H9 (cell line): Measurements from ENCODE around the gene COL27A1. TPM values are rescaled to one million over a fixed set of nuclear protein-coding genes. Genes with fewer than 3 reads are reported as not detected.

Experiments used
- DNase-seq: peaks from one replicate; pipeline ENCODE4 v3.0.0-alpha.2; 2017
- H2AFZ ChIP-seq: one replicate; pipeline ENCODE4 v1.6.1; 2013; ENCODE audit warnings: mild to moderate bottlenecking, low read length, control low read depth, moderate library complexity
- H2AK5ac ChIP-seq: 2 replicates; pipeline ENCODE4 v1.6.1; 2013; ENCODE audit warnings: low read length, control low read depth, mixed read lengths; ENCODE audit not compliant: insufficient read length
- H2BK120ac ChIP-seq: one replicate; pipeline ENCODE4 v1.6.1; 2013; ENCODE audit warnings: low read depth, mild to moderate bottlenecking, low read length, control low read depth, inconsistent platforms; ENCODE audit not compliant: poor library complexity, severe bottlenecking
- H2BK12ac ChIP-seq: 2 replicates; pipeline ENCODE4 v1.6.1; 2013; ENCODE audit warnings: low read length, control low read depth, mixed read lengths, low read depth; ENCODE audit not compliant: insufficient read length
- H2BK15ac ChIP-seq: 2 replicates; pipeline ENCODE4 v1.6.1; 2013; ENCODE audit warnings: low read depth, low read length, control low read depth
- H2BK20ac ChIP-seq: one replicate; pipeline ENCODE4 v1.6.1; 2013; ENCODE audit warnings: low read depth, mild to moderate bottlenecking, low read length, control low read depth, inconsistent platforms; ENCODE audit not compliant: poor library complexity, severe bottlenecking
- H2BK5ac ChIP-seq: 2 replicates; pipeline ENCODE4 v1.6.1; 2013; ENCODE audit warnings: low read length, control low read depth, mixed read lengths; ENCODE audit not compliant: insufficient read length
- H3K14ac ChIP-seq: 2 replicates; pipeline ENCODE4 v1.6.1; 2013; ENCODE audit warnings: low read length, control low read depth; ENCODE audit not compliant: insufficient read depth
- H3K18ac ChIP-seq: 2 replicates; pipeline ENCODE4 v1.6.1; 2013; ENCODE audit warnings: low read depth, mild to moderate bottlenecking, mixed read lengths, low read length, control low read depth; ENCODE audit not compliant: insufficient read length
- H3K23ac ChIP-seq: 2 replicates; pipeline ENCODE4 v1.6.1; 2013; ENCODE audit warnings: low read length, control low read depth, mixed read lengths, low read depth; ENCODE audit not compliant: insufficient read length
- H3K23me2 ChIP-seq: 2 replicates; pipeline ENCODE4 v1.6.1; 2013; ENCODE audit warnings: low read depth, mild to moderate bottlenecking, mixed read lengths, low read length, control low read depth; ENCODE audit not compliant: insufficient read length, poor library complexity, severe bottlenecking
- H3K27ac ChIP-seq: 2 replicates; pipeline ENCODE4 v1.5.1; 2013; ENCODE audit warnings: low read length, control low read depth, mixed read lengths, low read depth; ENCODE audit not compliant: insufficient read length
- H3K27me3 ChIP-seq: 2 replicates; pipeline ENCODE4 v1.6.1; 2013; ENCODE audit warnings: low read length, control low read depth, inconsistent platforms; ENCODE audit not compliant: insufficient read depth
- H3K4ac ChIP-seq: 2 replicates; pipeline ENCODE4 v1.6.1; 2013; ENCODE audit warnings: low read depth, mild to moderate bottlenecking, control low read depth, inconsistent platforms, low read length, moderate library complexity
- H3K4me1 ChIP-seq: 2 replicates; pipeline ENCODE4 v1.6.1; 2013; ENCODE audit warnings: low read length, control low read depth, inconsistent platforms; ENCODE audit not compliant: insufficient read depth
- H3K4me2 ChIP-seq: 2 replicates; pipeline ENCODE4 v1.6.1; 2013; ENCODE audit warnings: low read length, control low read depth, mixed read lengths; ENCODE audit not compliant: insufficient read length, insufficient read depth
- H3K56ac ChIP-seq: 2 replicates; pipeline ENCODE4 v1.6.1; 2013; ENCODE audit warnings: low read depth, mild to moderate bottlenecking, mixed read lengths, low read length, control low read depth; ENCODE audit not compliant: insufficient read length
- H3K79me1 ChIP-seq: 2 replicates; pipeline ENCODE4 v1.6.1; 2013; ENCODE audit warnings: low read depth, mild to moderate bottlenecking, moderate library complexity, low read length, control low read depth, inconsistent platforms; ENCODE audit not compliant: insufficient read depth, poor library complexity, severe bottlenecking
- H3K79me2 ChIP-seq: 2 replicates; pipeline ENCODE4 v1.6.1; 2013; ENCODE audit warnings: low read length, control low read depth, inconsistent platforms; ENCODE audit not compliant: insufficient read depth
- H3K9ac ChIP-seq: 2 replicates; pipeline ENCODE4 v1.6.1; 2013; ENCODE audit warnings: low read length, control low read depth, mixed read lengths; ENCODE audit not compliant: insufficient read length; ENCODE audit errors: extremely low read depth
- H3K9me3 ChIP-seq: one replicate; pipeline ENCODE4 v1.6.1; 2013; ENCODE audit warnings: low read depth, low read length, inconsistent platforms; ENCODE audit not compliant: control insufficient read depth
- H3T11ph ChIP-seq: one replicate; pipeline ENCODE4 v1.6.1; 2013; ENCODE audit warnings: mild to moderate bottlenecking, low read length, control low read depth, inconsistent platforms
- H4K20me1 ChIP-seq: one replicate; pipeline ENCODE4 v1.6.1; 2013; ENCODE audit not compliant: control insufficient read depth, insufficient read length, insufficient read depth
- H4K5ac ChIP-seq: 2 replicates; pipeline ENCODE4 v1.6.1; 2013; ENCODE audit warnings: low read depth, mild to moderate bottlenecking, mixed read lengths, low read length, control low read depth; ENCODE audit not compliant: insufficient read length
- H4K8ac ChIP-seq: replicated peaks from 2 replicates; pipeline ENCODE4 v1.6.1; 2013; ENCODE audit warnings: low read length, control low read depth, mixed read lengths, low read depth; ENCODE audit not compliant: insufficient read length
- H4K91ac ChIP-seq: 2 replicates; pipeline ENCODE4 v1.6.1; 2013; ENCODE audit warnings: low read depth, mild to moderate bottlenecking, moderate library complexity, mixed read lengths, low read length, control low read depth; ENCODE audit not compliant: insufficient read length
- H3K27ac Mint-ChIP-seq, 3 experiments: 2 replicates in 2 of 3; 3 replicates in 1 of 3; pipeline ENCODE4 v1.8.0; 2020 to 2021; ENCODE audit warnings: mixed read lengths in 3 of 3, mild to moderate bottlenecking in 1 of 3, moderate library complexity in 1 of 3
- H3K27me3 Mint-ChIP-seq: 2 replicates; pipeline ENCODE4 v1.8.0; 2021; ENCODE audit warnings: low read depth, mild to moderate bottlenecking, moderate library complexity, mixed read lengths
- H3K36me3 Mint-ChIP-seq, 3 experiments: 2 replicates in 2 of 3; 3 replicates in 1 of 3; pipeline ENCODE4 v1.8.0; 2020 to 2021; ENCODE audit warnings: low read depth in 3 of 3, mixed read lengths in 3 of 3; ENCODE audit not compliant: insufficient read depth in 1 of 3
- H3K4me1 Mint-ChIP-seq, 2 experiments: 2 replicates each; pipeline ENCODE4 v1.8.0; 2020; ENCODE audit warnings: mixed read lengths in 2 of 2
- H3K4me3 Mint-ChIP-seq, 2 experiments: 2 replicates in 1 of 2; 3 replicates in 1 of 2; pipeline ENCODE4 v1.8.0; 2020 to 2021; ENCODE audit warnings: mild to moderate bottlenecking in 2 of 2, mixed read lengths in 2 of 2, moderate library complexity in 1 of 2
- H3K9me3 Mint-ChIP-seq, 2 experiments: 2 replicates in 1 of 2; 3 replicates in 1 of 2; pipeline ENCODE4 v1.8.0; 2020; ENCODE audit warnings: mild to moderate bottlenecking in 2 of 2, mixed read lengths in 2 of 2, moderate library complexity in 1 of 2
- CTCF ChIP-seq: fragments of 200-600 bp; sonication (generic); conservative IDR thresholded peaks from 3 replicates; pipeline ENCODE4 v1.8.0; 2021; ENCODE audit warnings: antibody characterized with exemption, mild to moderate bottlenecking
- WGBS: extraction: QIAGEN DNeasy Blood & Tissue Kit; methylation state at CpG from one replicate; pipeline ENCODE4 v1.1.7; 2013; ENCODE audit warnings: missing lambda C conversion rate, low lambda C conversion rate, mixed read lengths; ENCODE audit not compliant: insufficient read length; ENCODE audit errors: extremely low coverage; 5-methylcytosine and 5-hydroxymethylcytosine counted together
- total RNA-seq: library from RNA; stranded (reverse); gene quantifications from 2 replicates; pipeline ENCODE4 v1.2.1, GENCODE V29; 2021

The COL27A1 gene
- total RNA-seq, 1 experiment from 2014 or later = 17.9 TPM

- H3K79me2 ChIP-seq = no peaks in the 10 kb centered on the region
- no peak overlapping the region for H2AK5ac ChIP-seq
- H2BK20ac ChIP-seq = no peak overlapping the region
- no peaks in the 10 kb centered on the region for H3K23me2 ChIP-seq
- H3K23ac ChIP-seq = no peak overlapping the region
- no CpG with 5 or more reads among the region's 8 CpGs for WGBS
- H3K79me1 ChIP-seq = no peaks in the 10 kb centered on the region
- no peak overlapping the region for H2AFZ ChIP-seq
- H4K8ac ChIP-seq = no peak overlapping the region
- Mint-ChIP-seq H3K9me3 (no peaks in the 10 kb centered on the region), H3K4me1 (peaks cover 4 to 29% of the 10 kb centered on the region in 2 experiments), H3K36me3 (peaks cover 0 to 18% (median 0%) of the 10 kb centered on the region in 3 experiments; a peak in 1 of 7 replicates), H3K27ac (0 out of 7 replicates have a peak overlapping the region, but pooled peaks of 1 of the 3 experiments have one; percentile 61), H3K4me3 (no peak overlapping the region), H3K27me3 (no peaks in the 10 kb centered on the region; the same call in 1 of the 2 replicates)
- H3K9me3 ChIP-seq = no peaks in the 10 kb centered on the region
- no peak for DNase-seq
- no peaks in the 10 kb centered on the region for H3K27me3 ChIP-seq
- no peak overlapping the region for H3K9ac ChIP-seq
- no peak overlapping the region for H3T11ph ChIP-seq
- no peaks in the 10 kb centered on the region for H3K4me1 ChIP-seq
- no peak overlapping the region for H4K91ac ChIP-seq
- H3K14ac ChIP-seq = no peak overlapping the region
- H2BK12ac ChIP-seq = no peak overlapping the region
- H3K4me2 ChIP-seq = no peak overlapping the region
- TF ChIP-seq CTCF = no peak
- H2BK120ac ChIP-seq = no peak overlapping the region
- no peak overlapping the region for H3K18ac ChIP-seq
- H4K20me1 ChIP-seq = no peaks in the 10 kb centered on the region
- H2BK15ac ChIP-seq = no peak overlapping the region
- no peak overlapping the region for H2BK5ac ChIP-seq
- H4K5ac ChIP-seq = no peak overlapping the region
- no peak overlapping the region for H3K56ac ChIP-seq
- H3K27ac ChIP-seq = no peak overlapping the region
- H3K4ac ChIP-seq = no peak overlapping the region
Measured at GRCh38 chr9:114242837-114243236, 87.5 kb downstream of the COL27A1 start.
